PC-9 (cell line): ENCODE results near the gene ARL2. TPM values are rescaled to one million over a fixed set of nuclear protein-coding genes. Genes with fewer than 3 reads are reported as not detected.

ENCODE experiments used
- BruUV-seq: library from RNA; stranded (reverse); fragments of 400-500 nt; replicated peaks from 2 replicates; lab custom pipeline; 2021; lab: Mats Ljungman, UMichigan
- CTCF ChIA-PET: fragments of 300-600 bp; sonication (Branson Sonifier 250); formaldehyde crosslinking; loops from one replicate; lab custom pipeline; 2022; ENCODE audit warnings: antibody characterized with exemption; lab: Charles Lee
- POLR2A ChIA-PET: fragments of 300-600 bp; sonication (Branson Sonifier 250); formaldehyde crosslinking; loops from one replicate; lab custom pipeline; 2022; ENCODE audit warnings: antibody characterized with exemption; ENCODE audit not compliant: unreplicated experiment; lab: Charles Lee
- DNase-seq, 2 experiments: peaks; one replicate each; pipeline versions ENCODE4 v3.0.0 to v3.0.0-alpha.2; 2015 to 2022; ENCODE audit warnings: mixed read lengths in 1 of 2
- H2AFZ ChIP-seq: fragments of 200-600 bp; sonication (generic); 2 replicates; pipeline ENCODE4 v1.8.1; 2017; ENCODE audit warnings: antibody characterized with exemption
- H3F3A ChIP-seq: fragments of 200-600 bp; sonication (generic); 2 replicates; pipeline ENCODE4 v1.8.1; 2017; ENCODE audit warnings: antibody characterized with exemption, mild to moderate bottlenecking, low read depth; ENCODE audit not compliant: insufficient read depth
- H3K27ac ChIP-seq: fragments of 200-600 bp; sonication (generic); 2 replicates; pipeline ENCODE4 v1.6.1; 2016; ENCODE audit warnings: mixed run types
- H3K27me3 ChIP-seq: fragments of 200-600 bp; sonication (generic); 2 replicates; pipeline ENCODE4 v1.6.1; 2016; ENCODE audit warnings: low read depth, mixed run types; ENCODE audit not compliant: insufficient read depth
- H3K36me3 ChIP-seq: fragments of 200-600 bp; sonication (generic); 2 replicates; pipeline ENCODE4 v1.6.1; 2016; ENCODE audit warnings: low read depth, mixed run types
- H3K4me1 ChIP-seq: fragments of 200-600 bp; sonication (generic); replicated peaks from 2 replicates; pipeline ENCODE4 v1.6.1; 2016; ENCODE audit warnings: mixed run types; ENCODE audit not compliant: insufficient read depth
- H3K4me2 ChIP-seq: fragments of 200-600 bp; sonication (generic); 2 replicates; pipeline ENCODE4 v1.6.1; 2017; ENCODE audit warnings: mixed run types
- H3K4me3 ChIP-seq: fragments of 200-600 bp; sonication (generic); 2 replicates; pipeline ENCODE4 v1.6.1; 2016; ENCODE audit warnings: mixed run types
- H3K79me2 ChIP-seq: fragments of 200-600 bp; sonication (generic); 2 replicates; pipeline ENCODE4 v1.6.1; 2017; ENCODE audit warnings: low read depth, mixed run types
- H3K9me2 ChIP-seq: fragments of 200-600 bp; sonication (generic); 2 replicates; pipeline ENCODE4 v1.8.1; 2017; ENCODE audit warnings: mild to moderate bottlenecking; ENCODE audit not compliant: insufficient read depth
- H3K9me3 ChIP-seq: fragments of 200-600 bp; sonication (generic); 2 replicates; pipeline ENCODE4 v1.8.1; 2016; ENCODE audit warnings: low read depth; ENCODE audit not compliant: insufficient read depth
- H4K20me1 ChIP-seq: fragments of 200-600 bp; sonication (generic); 2 replicates; pipeline ENCODE4 v1.8.1; 2017; ENCODE audit not compliant: insufficient read depth
- EZH2 ChIP-seq: fragments of 200-600 bp; sonication (generic); IDR thresholded peaks from 2 replicates; pipeline ENCODE4 v1.8.0; 2017; ENCODE audit warnings: antibody characterized with exemption, low read depth
- intact Hi-C: fragments of 100-400 bp; cut with micrococcal nuclease; formaldehyde crosslinking; loops from one replicate; pipeline ENCODE4 v1.10.0; 2022; ENCODE audit not compliant: unreplicated experiment
- total RNA-seq: library from RNA; stranded (reverse); gene quantifications from 2 replicates; pipeline ENCODE4 v1.2.3, GENCODE V29; 2021
- TF ChIP-seq, protein P1 (sequence below): fragments of 200-600 bp; sonication (generic); conservative IDR thresholded peaks from 2 replicates; pipeline ENCODE4 v1.6.1; 2017; ENCODE audit warnings: mixed run types, antibody characterized with exemption, mild to moderate bottlenecking, moderate library complexity

ARL2 gene
- total RNA-seq, 1 experiment from 2014 or later = 97.5 TPM

DNA sequence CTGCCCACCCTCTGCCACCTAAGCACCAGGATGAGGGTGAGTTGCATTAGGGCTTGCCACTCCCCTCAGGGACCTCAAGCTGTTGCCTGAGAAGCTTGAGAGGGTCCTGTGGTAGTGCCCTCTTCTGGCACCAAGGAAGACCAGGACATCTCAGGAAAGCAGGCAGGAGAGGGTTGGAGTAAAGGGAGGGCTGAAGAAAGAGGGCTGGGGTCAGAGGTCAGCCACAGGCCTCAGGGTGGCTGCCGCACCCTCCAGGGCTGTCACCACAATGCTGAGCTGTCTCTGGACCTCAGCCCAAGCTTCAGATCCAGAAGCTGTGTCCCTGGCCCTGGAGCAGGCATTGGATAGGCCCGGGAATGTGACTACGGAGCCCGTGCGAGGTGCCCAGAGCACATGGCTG is 31.1 kb downstream of the ARL2 start:
- H3K79me2 ChIP-seq = peaks cover 23% of the 10 kb centered on the region
- no peak overlapping the region for H3K4me2 ChIP-seq
- ChIA-PET POLR2A (no interaction called here), CTCF (no interaction called here)
- no peak for DNase-seq
- no peak overlapping the region for H3K4me3 ChIP-seq
- H3K4me1 ChIP-seq = peaks cover 21% of the 10 kb centered on the region
- H3K27me3 ChIP-seq = no peaks in the 10 kb centered on the region
- TF ChIP-seq, protein P1, sequence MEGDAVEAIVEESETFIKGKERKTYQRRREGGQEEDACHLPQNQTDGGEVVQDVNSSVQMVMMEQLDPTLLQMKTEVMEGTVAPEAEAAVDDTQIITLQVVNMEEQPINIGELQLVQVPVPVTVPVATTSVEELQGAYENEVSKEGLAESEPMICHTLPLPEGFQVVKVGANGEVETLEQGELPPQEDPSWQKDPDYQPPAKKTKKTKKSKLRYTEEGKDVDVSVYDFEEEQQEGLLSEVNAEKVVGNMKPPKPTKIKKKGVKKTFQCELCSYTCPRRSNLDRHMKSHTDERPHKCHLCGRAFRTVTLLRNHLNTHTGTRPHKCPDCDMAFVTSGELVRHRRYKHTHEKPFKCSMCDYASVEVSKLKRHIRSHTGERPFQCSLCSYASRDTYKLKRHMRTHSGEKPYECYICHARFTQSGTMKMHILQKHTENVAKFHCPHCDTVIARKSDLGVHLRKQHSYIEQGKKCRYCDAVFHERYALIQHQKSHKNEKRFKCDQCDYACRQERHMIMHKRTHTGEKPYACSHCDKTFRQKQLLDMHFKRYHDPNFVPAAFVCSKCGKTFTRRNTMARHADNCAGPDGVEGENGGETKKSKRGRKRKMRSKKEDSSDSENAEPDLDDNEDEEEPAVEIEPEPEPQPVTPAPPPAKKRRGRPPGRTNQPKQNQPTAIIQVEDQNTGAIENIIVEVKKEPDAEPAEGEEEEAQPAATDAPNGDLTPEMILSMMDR = no peak
- TF ChIP-seq EZH2 = no peak
- H3K27ac ChIP-seq = no peak overlapping the region
- H4K20me1 ChIP-seq = no peaks in the 10 kb centered on the region
- no peaks in the 10 kb centered on the region for H3K9me3 ChIP-seq
- H3F3A ChIP-seq = peaks cover 19% of the 10 kb centered on the region; the same call in 1 of the 2 replicates
- H3K9me2 ChIP-seq = no peaks in the 10 kb centered on the region
- BruUV-seq = no TSS peak
- no peaks in the 10 kb centered on the region for H3K36me3 ChIP-seq
- H2AFZ ChIP-seq = no peak overlapping the region
- intact Hi-C loops = no loop called here

DNA sequence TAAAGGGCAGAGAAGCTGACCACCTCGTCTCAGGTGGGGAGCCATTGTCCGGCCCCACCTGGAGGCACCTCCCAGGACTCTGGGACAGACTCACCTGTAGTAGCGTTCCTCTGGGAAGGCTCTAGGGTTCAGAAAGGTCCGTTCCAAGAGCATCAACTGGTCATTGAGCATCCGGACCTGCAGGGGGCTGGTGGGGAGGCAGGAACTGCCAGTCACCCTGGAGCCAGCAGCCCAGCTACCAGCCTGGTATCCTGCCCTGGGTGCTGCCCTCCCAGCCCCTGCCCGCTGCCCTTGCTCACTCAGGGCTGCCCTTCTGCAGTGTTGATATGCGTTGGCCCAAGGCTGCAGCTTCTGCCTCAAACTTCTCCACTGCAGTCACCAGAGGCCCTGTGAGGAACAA is 31.8 kb downstream of the ARL2 start:
- H3F3A ChIP-seq = peaks cover 12% of the 10 kb centered on the region; the same call in 1 of the 2 replicates
- H4K20me1 ChIP-seq = no peaks in the 10 kb centered on the region
- H3K9me3 ChIP-seq = no peaks in the 10 kb centered on the region
- peaks cover 23% of the 10 kb centered on the region for H3K79me2 ChIP-seq
- no peak overlapping the region for H2AFZ ChIP-seq
- H3K27me3 ChIP-seq = no peaks in the 10 kb centered on the region
- H3K4me1 ChIP-seq = peaks cover 17% of the 10 kb centered on the region
- no peak overlapping the region for H3K27ac ChIP-seq
- H3K9me2 ChIP-seq = no peaks in the 10 kb centered on the region
- ChIA-PET CTCF (interaction anchor here (0.6 kb wide), 1 partner anchor 24 kb away, joined by 3 read pairs; no protein-coding TSS in a partner anchor), POLR2A (no interaction called here)
- TF ChIP-seq EZH2 = no peak
- TF ChIP-seq, protein P1 = no peak
- H3K4me3 ChIP-seq = no peak overlapping the region
- BruUV-seq = no TSS peak
- no peak overlapping the region for H3K4me2 ChIP-seq
- intact Hi-C loops = no loop called here
- no peak for DNase-seq
- no peaks in the 10 kb centered on the region for H3K36me3 ChIP-seq

DNA sequence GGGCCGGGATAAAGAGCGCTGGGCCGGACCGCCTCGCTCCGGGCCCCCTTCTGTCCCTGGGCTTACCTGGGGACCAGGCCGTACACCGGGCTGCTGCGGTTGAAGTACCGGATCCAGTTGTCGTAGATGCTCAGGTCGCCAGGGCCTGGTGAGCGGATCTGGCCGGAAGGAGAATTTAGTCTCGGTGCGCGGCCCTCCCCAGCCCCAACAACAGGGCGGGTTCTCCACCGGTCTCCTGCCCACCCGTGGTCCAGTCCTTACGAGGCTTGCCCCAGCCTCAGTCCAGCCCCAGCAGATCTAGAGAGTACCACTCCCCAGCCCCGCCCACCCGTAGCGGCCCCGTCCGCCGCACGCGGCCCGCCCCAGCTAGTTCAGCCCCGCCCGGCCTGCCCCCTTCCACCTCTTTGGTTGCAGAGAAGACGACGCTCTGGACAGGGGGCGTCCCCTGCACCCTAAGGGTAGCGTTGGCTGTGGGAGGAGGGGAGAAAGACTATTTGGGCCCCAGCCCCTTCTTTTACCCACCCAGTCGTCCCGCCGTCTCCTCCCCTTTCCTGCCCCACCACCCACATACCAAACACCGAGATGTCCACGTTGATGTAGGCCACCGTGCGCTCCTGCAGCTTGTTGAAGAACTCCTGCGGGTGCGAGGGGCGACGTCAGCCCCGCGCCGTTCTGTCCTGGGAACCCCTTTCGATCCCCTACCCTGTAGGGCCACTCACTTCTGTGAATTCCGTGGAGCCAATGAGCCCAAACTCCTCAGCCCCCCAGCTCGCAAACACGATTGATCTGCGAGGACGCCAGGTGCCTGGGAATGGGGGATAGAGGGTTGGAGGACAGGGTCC is 33.8 kb downstream of the ARL2 start:
- Histone ChIP-seq H3K27me3 (no peaks in the 10 kb centered on the region), H3K9me3 (no peaks in the 10 kb centered on the region), H3K79me2 (peaks cover 12% of the 10 kb centered on the region), H4K20me1 (no peaks in the 10 kb centered on the region), H3K36me3 (no peaks in the 10 kb centered on the region), H3K4me3 (no peak overlapping the region), H2AFZ (no peak overlapping the region), H3K9me2 (no peaks in the 10 kb centered on the region), H3F3A (peaks cover 11% of the 10 kb centered on the region; the same call in 1 of the 2 replicates), H3K4me1 (peaks cover 7% of the 10 kb centered on the region), H3K4me2 (no peak overlapping the region), H3K27ac (no peak overlapping the region)
- no TSS peak for BruUV-seq
- intact Hi-C loops = no loop called here
- ChIA-PET POLR2A (no interaction called here), CTCF (no interaction called here)
- TF ChIP-seq, protein P1 = no peak
- no peak for TF ChIP-seq EZH2
- no peak for DNase-seq
